Lower leg skin (tissue), 3 donors: ENCODE results near the gene CACNA1F.

Source experiments
- CTCF ChIP-seq, 3 donors: fragments of 450-650 bp; IDR thresholded peaks; one replicate each; pipeline ENCODE4 v1.5.1; 2016; ENCODE audit warnings: antibody characterized with exemption in 3 of 3, mild to moderate bottlenecking in 3 of 3, moderate library complexity in 2 of 3
- POLR2A ChIP-seq, 2 donors: fragments of 450-650 bp; IDR thresholded peaks; one replicate each; pipeline ENCODE4 v1.6.1; 2016 to 2017; ENCODE audit warnings: antibody characterized with exemption in 2 of 2, mild to moderate bottlenecking in 1 of 2, moderate library complexity in 1 of 2

- TF ChIP-seq CTCF (IDR thresholded peaks at IDR 0.05) (no peak), POLR2A (IDR thresholded peaks at IDR 0.05) (no peak)
Measured at GRCh38 chrX:49269767-49270248, 36.7 kb upstream of the CACNA1F start, which contains the start of gene PPP1R3F.
